Psoas muscle (tissue), 8 donors: ENCODE results near the gene APRT. TPM values are rescaled to one million over a fixed set of nuclear protein-coding genes. Genes with fewer than 3 reads are reported as not detected.

ENCODE experiments used
- ATAC-seq, 4 donors: fragments of 200-7000 bp; cut with Tn5 transposase; one replicate each; pipeline ENCODE4 v1.9.1; 2020; ENCODE audit warnings: moderate library complexity in 3 of 4, mild to moderate bottlenecking in 2 of 4
- DNase-seq, 2 donors: peaks; one replicate each; pipeline ENCODE4 v3.0.0-alpha.2; 2020
- H3K27ac ChIP-seq: fragments of 200-600 bp; one replicate; pipeline ENCODE4 v1.8.0; 2022
- H3K27me3 ChIP-seq, 3 donors: fragments of 200-600 bp in 1 of 3; one replicate each; pipeline versions ENCODE4 v1.6.1 to v1.8.0; 2013 to 2022; ENCODE audit warnings: low read length in 2 of 3, mild to moderate bottlenecking in 2 of 3, moderate library complexity in 1 of 3; ENCODE audit not compliant: insufficient read depth in 3 of 3
- H3K36me3 ChIP-seq, 2 donors: fragments of 200-600 bp in 1 of 2; one replicate each; pipeline versions ENCODE4 v1.6.1 to v1.8.0; 2013 to 2022; ENCODE audit warnings: low read depth in 1 of 2, mild to moderate bottlenecking in 1 of 2, moderate library complexity in 1 of 2; ENCODE audit not compliant: insufficient read depth in 1 of 2
- H3K4me1 ChIP-seq: fragments of 200-600 bp; one replicate; pipeline ENCODE4 v1.8.0; 2022
- H3K4me3 ChIP-seq: fragments of 200-600 bp; one replicate; pipeline ENCODE4 v1.8.0; 2022; ENCODE audit warnings: mild to moderate bottlenecking
- H3K9me3 ChIP-seq: fragments of 200-600 bp; one replicate; pipeline ENCODE4 v1.8.0; 2022
- WGBS, 3 donors: extraction: QIAGEN DNeasy Blood & Tissue Kit; methylation state at CpG; one replicate each; pipeline versions ENCODE4 v1.1.6 to v1.1.7; 2013; 5-methylcytosine and 5-hydroxymethylcytosine counted together
- intact Hi-C, 2 donors: fragments of 100-400 bp; cut with DNase I; formaldehyde crosslinking; loops; one replicate each; pipeline versions ENCODE4 v1.11.0 to v1.14.2; 2022
- polyA plus RNA-seq, 3 donors: library from polyadenylated mRNA; stranded (reverse); fragments of 200-250 nt; gene quantifications; one replicate each; pipeline ENCODE4 v1.2.3, GENCODE V29; 2013
- total RNA-seq, 4 donors: library from RNA; stranded (reverse); fragmentation: NEBNext Ultra II Directional in 2 of 4; extraction: Animal tissue kit (Norgen Biotek cat#: 25700) in 2 of 4; gene quantifications; one replicate each; pipeline versions ENCODE4 v1.2.1 to v1.2.4, GENCODE V29; 2021 to 2023
- TF ChIP-seq, protein P1 (sequence below): fragments of 200-600 bp; IDR thresholded peaks from one replicate; pipeline ENCODE4 v1.8.0; 2022; ENCODE audit warnings: antibody characterized with exemption
- donor health status: healthy with polysubstance abuse.
- donor health status: DM: no; HTN: no; CAD: no; lungs with moderate emphysema.
- donor health status: Bipolar disorder and iron deficiency.
- donor health status: healthy.
- donor health status: DM: yes; HTN: yes; CAD: no.
- donor health status: DM: no; HTN: no; CAD: no.
- donor health status: DM: no; HTN: no; CAD: no.
- donor health status: DM: yes; HTN: yes; CAD: no.

APRT gene
- total and polyA plus RNA-seq, 7 donors, result 32.8 to 165 (median 61.5) TPM

DNA sequence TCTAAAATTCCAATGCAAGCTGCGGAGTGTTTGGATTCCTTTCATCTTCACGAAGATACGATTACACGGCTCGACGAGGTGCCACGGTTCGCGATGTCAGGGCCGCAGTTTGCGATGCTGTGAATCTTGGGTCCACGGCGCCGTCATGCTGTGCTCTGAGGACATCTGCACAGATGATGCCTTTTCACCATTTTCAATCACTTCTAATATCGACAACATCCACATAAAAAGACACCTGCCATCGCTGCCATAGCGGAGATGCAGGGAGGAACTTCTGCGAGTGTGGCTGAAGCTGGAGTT lies 6.8 kb upstream of the APRT start:
- peaks cover 0 to 12% of the 10 kb centered on the region in 2 donors for H3K36me3 ChIP-seq
- no peaks in the 10 kb centered on the region for H3K9me3 ChIP-seq
- DNase-seq (no peak), ATAC-seq (no peak)
- WGBS, 3 donors, result 72 to 81% (median 76%) methylated on average over 18 of the region's 18 CpGs
- TF ChIP-seq, protein P1, sequence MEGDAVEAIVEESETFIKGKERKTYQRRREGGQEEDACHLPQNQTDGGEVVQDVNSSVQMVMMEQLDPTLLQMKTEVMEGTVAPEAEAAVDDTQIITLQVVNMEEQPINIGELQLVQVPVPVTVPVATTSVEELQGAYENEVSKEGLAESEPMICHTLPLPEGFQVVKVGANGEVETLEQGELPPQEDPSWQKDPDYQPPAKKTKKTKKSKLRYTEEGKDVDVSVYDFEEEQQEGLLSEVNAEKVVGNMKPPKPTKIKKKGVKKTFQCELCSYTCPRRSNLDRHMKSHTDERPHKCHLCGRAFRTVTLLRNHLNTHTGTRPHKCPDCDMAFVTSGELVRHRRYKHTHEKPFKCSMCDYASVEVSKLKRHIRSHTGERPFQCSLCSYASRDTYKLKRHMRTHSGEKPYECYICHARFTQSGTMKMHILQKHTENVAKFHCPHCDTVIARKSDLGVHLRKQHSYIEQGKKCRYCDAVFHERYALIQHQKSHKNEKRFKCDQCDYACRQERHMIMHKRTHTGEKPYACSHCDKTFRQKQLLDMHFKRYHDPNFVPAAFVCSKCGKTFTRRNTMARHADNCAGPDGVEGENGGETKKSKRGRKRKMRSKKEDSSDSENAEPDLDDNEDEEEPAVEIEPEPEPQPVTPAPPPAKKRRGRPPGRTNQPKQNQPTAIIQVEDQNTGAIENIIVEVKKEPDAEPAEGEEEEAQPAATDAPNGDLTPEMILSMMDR, result no peak
- no peak overlapping the region for H3K27ac ChIP-seq
- intact Hi-C loops, result loop anchor here (5.0 to 10.0 kb wide), 3 partner anchors 96 to 349 kb away; partner anchors contain the start of gene ACSF3 (in 1 of the 2)
- no peaks in the 10 kb centered on the region for H3K4me1 ChIP-seq
- no peak overlapping the region for H3K4me3 ChIP-seq
- no peaks in the 10 kb centered on the region for H3K27me3 ChIP-seq

GRCh38 chr16:88817785-88818574 lies 6.3 kb upstream of the APRT start:
- no peaks in the 10 kb centered on the region for H3K27me3 ChIP-seq
- TF ChIP-seq, protein P1, result no peak
- intact Hi-C loops, result loop anchor here (2.0 to 10.0 kb wide), 5 partner anchors 97 to 349 kb away; partner anchors contain the start of gene ACSF3 (in 1 of the 2)
- no peaks in the 10 kb centered on the region for H3K9me3 ChIP-seq
- no peaks in the 10 kb centered on the region for H3K4me1 ChIP-seq
- H3K27ac ChIP-seq, result no peak overlapping the region
- H3K4me3 ChIP-seq, result no peak overlapping the region
- WGBS, 3 donors, result 82 to 84% (median 82%) methylated on average over 39 to 40 of the region's 40 CpGs
- no peak for DNase-seq
- ATAC-seq, result no peak
- peaks cover 0 to 10% of the 10 kb centered on the region in 2 donors for H3K36me3 ChIP-seq

DNA sequence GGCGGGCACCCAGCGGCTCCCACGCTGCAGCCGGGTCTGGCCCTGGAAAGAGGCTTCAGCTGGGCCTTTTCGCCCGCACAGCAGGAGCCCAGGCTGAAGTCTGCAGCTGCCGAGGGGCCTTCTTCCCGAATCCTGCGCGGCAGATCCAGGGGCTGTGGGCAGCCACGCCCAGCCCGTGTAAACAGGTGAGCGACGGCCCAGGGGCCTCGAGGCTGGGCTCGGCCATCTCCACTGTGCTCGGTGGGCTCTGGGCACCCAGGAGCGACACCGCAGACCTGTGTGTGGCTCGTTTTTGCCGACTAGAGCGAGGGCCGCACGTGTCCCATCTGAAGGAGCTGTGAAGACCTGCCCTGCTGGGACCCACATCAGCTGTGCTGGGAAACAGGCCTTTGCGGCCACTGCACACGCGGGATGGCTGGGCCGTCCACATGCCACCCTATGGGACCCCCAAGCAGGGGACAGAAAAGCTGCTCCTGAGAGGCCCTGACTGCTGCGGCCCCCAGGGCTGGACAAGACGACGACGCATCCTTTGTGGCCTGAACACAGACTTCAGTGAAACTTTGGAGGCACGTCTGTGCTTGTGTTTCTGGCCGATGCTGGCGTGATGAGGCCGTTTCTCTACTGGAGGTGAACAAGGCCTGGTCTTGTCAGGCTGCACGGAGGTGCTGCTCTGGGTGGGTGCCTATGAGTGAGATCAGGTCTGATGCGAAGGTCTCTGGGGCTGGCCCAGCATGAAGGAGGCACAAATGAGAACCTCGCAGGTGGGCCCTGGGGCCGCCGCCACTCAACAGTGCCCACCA lies 5.2 kb upstream of the APRT start:
- intact Hi-C loops, result loop anchor here (2.0 to 10.0 kb wide), 5 partner anchors 98 to 350 kb away; partner anchors contain the start of gene ACSF3 (in 1 of the 2)
- H3K36me3 ChIP-seq, result peaks cover 0 to under 1% of the 10 kb centered on the region in 2 donors
- ATAC-seq, result no peak

DNA sequence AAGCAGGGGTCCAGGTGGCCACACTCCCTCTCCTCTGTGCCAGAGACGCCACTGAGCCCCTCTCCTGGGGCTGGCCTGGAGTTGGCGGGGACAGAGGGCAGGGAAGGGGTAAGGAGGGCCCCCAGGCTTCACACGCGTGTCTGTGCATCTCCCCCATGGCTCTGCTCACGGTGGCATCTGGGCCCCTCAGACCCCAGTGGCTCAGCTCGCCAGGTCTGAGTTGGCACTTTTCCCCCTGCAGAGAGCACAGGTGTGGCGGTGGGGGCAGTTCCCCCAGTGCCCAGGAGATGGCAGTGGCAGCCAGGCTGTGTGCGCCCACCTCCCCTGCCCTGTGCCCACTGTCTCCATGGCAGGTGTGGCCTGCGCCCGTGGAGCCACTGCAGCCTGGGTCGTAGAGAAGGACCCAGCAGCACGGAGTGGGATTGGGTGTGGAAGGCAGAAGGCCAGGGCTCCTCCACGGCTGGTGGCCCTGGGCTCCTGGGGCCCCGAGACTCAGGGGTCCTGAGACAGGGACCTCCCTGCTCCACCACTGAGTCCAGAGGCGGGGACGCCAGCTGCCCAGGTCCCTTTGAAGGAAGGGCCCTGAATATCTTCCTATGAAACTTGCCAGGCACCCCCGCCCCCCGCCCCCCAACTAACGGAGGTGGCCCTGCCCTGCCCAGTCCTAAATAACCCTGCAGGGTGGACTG lies 4.3 kb upstream of the APRT start:
- ATAC-seq (peak; percentile 31 to 48 (median 35)), DNase-seq (no peak)
- TF ChIP-seq, protein P1, result peak; percentile 85
- Histone ChIP-seq H3K27ac (no peak overlapping the region), H3K36me3 (no peaks in the 10 kb centered on the region), H3K27me3 (no peaks in the 10 kb centered on the region), H3K4me3 (no peak overlapping the region), H3K4me1 (peaks cover 2% of the 10 kb centered on the region), H3K9me3 (no peaks in the 10 kb centered on the region)
- intact Hi-C loops, result loop anchor here (2.0 to 10.0 kb wide), 5 partner anchors 99 to 351 kb away; partner anchors contain the start of gene ACSF3 (in 1 of the 2)
- WGBS, 3 donors, result 44 to 51% (median 44%) methylated on average over 15 to 19 of the region's 19 CpGs

More for the DNA sequence above, 5.2 kb upstream of the APRT start:
- no peak for DNase-seq
- TF ChIP-seq, protein P1, result no peak
- Histone ChIP-seq H3K4me3 (no peak overlapping the region), H3K27me3 (no peaks in the 10 kb centered on the region), H3K4me1 (no peaks in the 10 kb centered on the region), H3K27ac (no peak overlapping the region), H3K9me3 (no peaks in the 10 kb centered on the region)
- 87 to 92% (median 88%) methylated on average over 38 to 41 of the region's 41 CpGs for WGBS, 3 donors
